NCI-H2171 (cell line): Measurements from ENCODE around the gene LIN54.
"Not testable (repeated sequence)": the region's sequence is repeated elsewhere in the genome, so short reads cannot be mapped to it uniquely, and the experiment has no call there.

Experiments
- DNase-seq: peaks from one replicate; lab custom pipeline; 2025; lab: John Stamatoyannopoulos, UW

Gene LIN54

DNA sequence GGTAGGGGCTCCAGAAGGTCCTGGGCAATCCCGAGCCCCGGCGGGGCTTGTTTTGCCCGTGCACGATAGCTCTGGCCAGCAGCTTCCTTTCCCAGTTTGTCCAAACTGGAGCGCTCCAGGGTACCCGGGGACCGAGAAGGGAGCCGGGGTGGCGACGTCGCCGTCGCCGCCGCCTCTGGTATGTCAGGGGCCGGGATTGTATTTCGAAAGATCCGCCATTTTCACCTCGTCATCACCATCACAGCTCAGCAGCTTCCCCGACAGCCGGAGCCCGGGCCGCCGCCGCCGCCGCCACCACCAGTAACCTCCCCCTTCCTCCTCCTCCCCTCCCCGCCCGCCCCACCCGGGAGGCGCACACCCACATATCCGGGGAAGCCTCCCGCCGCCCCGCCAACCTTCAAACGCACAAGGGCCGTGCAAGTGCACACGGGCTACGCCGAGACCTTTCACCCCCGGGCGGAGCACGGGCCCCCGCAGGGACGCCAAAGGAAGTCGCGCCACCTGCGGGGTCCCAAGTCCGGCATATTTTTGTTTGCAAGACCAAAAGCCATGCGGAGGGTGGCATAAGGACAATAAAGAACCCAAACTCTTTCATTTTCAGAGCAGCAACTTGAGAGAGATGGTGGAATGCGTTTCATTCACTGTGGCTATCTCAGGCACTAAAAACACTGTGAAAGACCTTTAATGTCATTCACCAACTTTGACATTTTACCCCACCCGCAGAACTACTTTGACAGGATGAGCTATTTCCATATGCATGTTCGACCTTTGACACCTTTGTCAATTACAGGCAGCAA is at the start of gene LIN54:
LIN54 (minus strand) TSS at position 302 of the 797 bp plus-strand sequence. CDS start 25,979 bp downstream, outside the sequence.
- peak; percentile 30 for DNase-seq

GRCh38 chr4:83054928-83055327 is 44.3 kb upstream of the LIN54 start:
- DNase-seq, result no peak

GRCh38 chr4:83048781-83049180 is 38.2 kb upstream of the LIN54 start:
- DNase-seq, result not testable (repeated sequence)

DNA sequence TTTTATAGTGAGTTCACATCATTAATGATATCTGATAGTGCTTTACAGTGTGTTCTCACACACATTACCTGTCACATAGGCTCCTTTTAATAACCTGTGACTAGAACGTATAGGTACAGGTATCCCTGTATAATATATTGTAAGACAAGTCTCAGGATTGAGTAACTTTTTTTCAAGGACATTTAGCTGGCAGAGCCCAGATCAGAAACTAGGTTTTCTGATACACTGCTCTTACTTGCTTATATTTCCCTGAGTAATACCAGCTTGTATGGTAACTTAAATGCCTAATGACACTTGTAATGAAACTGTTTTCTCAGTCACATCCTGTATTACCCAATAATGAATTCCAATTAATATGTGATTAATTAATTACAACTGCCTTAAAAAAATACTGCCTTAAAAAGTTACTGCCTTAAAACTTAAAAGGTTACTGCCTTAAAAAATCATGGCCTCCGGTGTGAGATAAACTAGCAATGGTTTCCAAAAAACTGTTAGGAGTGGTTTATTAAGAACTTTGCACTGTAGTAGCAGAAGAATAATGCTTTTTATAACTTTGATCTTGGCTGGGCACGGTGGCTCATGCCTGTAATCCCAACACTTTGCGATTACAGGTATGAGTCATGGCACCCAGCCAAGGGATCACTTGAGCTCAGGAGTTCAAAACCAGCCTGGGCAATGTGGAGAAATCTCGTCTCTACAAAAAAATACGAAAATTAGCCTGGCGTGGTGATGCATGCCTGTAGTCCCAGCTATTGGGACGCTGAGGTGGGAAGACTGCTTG is 36.3 kb upstream of the LIN54 start:
- no peak for DNase-seq

GRCh38 chr4:83043801-83044407 is 33.3 kb upstream of the LIN54 start:
- DNase-seq, result no peak

DNA sequence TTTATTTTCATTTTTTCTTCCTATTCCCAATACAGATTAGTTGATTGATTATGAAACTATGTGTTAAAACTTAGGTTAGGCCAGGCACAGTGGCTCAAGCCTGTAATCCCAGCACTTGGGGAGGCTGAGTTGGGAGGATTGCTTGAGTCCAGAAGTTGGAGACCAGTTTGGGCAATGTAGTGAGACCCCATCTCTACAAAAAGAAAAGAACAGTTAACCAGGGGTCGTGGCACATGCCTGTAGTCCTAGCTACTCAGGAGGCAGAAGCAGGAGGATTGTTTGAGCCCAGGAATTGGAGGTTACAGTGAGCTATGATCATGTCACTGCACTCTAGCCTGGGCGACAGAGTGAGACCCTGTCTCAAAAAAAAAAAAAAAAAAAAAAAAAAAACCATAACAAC is 32.5 kb upstream of the LIN54 start:
- not testable (repeated sequence) for DNase-seq

DNA sequence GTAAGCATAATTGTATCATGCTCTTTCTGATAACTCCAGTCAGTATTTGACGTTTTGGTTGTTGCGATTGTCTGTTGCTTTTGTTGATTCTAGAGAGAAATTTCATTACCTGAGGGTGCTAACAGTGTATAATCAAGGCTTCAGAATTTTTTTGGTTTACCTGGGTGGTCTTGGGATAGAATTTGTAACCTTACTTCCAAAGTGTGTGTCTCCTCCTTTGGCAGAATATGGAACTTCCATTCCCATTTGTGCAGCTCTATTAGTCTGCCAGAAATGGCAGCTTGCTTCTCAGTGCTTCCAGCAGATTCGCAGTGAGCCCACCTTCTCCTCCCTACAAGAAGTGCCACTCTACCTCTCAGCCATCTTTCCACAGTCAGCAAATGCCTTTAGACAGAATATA is 29.6 kb upstream of the LIN54 start:
- DNase-seq, result no peak

- DNase-seq, result no peak
Measured at GRCh38 chr4:83036991-83037665, 26.5 kb upstream of the LIN54 start.

DNA sequence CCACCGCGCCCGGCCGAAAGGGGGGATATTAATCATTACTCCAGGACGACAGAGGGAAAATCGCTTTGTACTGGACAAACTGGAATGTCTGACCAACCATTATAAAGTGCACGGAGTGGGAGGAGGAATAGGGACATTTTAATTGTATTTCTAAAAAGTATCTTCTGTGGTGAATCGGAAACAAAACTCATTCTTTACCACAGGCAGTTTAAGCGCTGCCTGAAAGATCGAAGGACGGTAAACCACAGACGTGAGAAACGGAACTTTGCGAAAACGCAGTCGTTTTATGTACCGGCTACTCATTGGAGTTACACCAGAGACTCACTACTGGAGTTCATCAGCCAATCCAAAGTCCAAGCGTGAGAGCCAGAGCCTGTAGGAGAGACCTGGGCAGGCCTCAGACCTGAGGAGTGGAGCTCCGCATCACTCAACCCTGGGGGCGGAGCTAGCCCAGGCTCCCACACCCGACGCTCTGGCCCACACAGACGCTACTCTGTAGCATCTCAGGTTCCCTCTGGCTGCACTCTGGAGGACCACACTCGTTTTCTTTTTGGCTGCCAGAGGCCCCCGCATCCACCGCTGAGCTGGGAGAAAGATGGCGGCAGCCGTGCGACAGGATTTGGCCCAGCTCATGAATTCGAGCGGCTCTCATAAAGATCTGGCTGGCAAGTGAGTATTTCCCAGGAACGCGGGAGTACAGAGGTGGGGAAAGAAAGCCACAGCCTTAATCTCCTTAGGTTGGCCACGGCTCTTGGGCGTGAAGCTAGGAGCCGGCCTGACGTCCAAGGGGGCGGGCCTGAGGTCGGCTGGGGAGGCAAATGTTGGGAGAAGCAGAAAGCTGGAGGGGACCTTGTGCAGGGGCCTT is 24.2 kb upstream of the LIN54 start, which contains the start of gene COPS4:
COPS4 (plus strand) TSS at position 554 of the 865 bp plus-strand sequence; CDS start at position 596, 42 bp downstream.
- peak; percentile 89 for DNase-seq

- DNase-seq, result no peak
Measured at GRCh38 chr4:83029688-83030087, 19.1 kb upstream of the LIN54 start.

DNA sequence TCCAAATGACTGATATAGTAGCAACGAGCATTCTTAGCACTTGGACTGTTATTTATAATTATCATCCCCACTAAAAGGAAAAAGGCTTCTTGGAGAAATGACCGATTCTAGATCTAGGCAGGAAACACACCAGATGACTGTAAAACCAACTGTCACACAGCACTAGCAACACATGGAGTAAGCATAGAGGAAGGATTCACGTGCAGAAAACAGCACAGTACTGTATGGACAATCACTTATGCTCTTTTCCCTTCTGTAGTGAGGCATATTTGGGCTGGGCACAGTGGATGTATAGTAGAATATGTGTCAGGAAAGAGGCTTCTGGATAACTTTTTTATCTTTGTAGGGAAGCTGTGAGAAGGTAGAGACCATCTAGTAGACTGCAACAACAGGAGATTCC is 18.4 kb upstream of the LIN54 start:
- DNase-seq, result no peak

- no peak for DNase-seq
Measured at GRCh38 chr4:83025563-83025962, 14.9 kb upstream of the LIN54 start.

DNA sequence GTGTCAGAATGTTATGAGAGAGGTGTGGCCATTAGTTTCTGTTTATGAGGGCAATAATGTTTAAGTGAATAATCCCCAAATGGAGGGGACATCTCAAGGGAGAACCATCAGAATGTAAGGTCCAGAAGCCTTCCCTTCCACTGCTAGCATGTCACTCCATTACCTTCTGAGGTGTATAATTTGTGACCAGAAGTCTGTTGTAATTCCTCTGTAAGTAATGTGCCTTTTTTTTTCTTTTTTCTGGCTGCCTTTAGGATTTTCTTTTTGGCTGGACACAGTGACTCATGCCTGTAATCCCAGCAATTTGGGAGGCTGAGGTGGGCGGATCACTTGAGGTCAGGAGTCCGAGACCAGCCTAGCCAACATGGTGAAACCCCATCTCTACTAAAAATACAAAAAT is 13.6 kb upstream of the LIN54 start:
- no peak for DNase-seq

DNA sequence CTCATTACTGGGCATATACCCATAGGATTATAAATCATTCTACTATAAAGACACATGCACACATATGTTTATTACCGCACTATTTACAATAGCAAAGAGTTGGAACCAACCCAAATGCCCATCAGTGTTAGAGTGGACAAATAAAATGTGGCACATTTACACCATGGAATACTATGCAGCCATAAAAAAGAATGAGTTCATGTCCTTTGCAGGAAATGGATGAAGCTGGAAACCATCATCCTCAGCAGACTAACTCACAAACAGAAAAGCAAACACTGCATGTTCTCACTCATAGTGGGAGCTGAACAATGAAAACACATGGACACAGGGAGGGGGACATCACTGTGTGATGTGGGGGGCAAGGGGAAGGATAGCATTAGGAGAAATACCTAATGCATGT is 13.0 kb upstream of the LIN54 start:
- DNase-seq, result not testable (repeated sequence)

DNA sequence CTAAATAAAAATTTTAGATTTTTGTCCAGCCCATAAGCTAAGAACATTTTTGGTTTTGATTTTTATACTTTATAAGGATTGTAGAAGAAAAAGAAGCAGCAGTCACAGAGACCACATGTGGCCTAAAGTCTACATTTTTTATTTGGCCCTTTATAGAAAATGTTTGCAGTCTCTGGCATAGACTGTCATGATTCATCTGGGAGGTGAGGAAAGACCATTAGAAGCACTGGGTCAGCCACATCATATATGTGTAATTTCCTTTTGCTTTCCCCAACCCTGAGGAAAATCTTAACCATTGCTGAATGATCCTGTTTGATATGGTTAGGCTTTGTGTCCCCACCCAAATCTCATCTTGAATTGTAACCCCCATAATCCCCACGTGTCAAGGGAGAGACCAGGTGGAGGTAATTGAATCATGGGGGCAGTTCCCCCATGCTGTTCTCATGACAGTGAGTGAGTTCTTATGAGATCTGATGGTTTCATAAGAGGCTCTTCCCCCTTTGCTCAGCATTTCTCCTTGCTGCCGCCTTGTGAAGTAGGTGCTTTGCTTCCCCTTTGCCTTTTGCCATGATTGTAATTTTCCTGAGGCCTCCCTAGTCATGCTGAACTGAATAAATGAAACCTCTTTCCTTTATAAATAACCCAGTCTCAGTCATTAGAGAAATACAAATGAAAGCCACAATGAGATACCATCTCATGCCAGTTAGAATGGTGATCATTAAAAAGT is 12.3 kb upstream of the LIN54 start:
- no peak for DNase-seq

DNA sequence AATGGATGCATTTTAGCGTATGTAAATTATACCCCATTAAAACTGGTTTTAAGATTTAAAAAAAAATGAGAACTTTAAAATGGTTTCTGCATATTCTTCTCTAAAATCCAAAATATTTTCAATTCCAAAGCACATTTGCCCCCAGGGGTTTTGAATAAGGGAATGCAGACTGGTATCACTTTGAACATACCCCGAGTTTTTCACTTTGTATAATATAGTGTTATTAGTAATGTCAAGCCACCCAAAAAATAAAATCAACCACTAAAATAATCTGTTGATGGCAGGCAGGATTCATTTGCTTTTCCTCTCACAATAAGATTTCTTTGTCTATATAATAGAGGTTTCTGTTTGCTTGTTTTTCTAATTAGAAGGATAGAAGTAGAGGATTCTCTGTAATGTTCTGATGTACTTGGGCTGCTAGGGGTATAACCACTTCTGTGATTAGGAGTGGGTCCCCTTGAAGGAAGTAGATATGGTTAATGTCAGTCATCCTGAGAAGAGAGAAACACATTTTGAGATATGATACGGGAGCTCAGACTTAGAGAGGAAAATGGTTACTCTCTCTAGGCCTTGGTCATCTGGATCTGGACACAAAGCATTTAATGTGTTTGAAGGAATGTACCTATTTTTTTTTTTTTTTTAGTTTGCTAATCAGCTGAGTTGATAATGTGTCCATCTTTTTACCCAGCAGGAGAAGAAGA is 9.3 kb upstream of the LIN54 start:
- DNase-seq, result no peak

- DNase-seq, result no peak
Measured at GRCh38 chr4:83013902-83014301, 3.3 kb upstream of the LIN54 start.

DNA sequence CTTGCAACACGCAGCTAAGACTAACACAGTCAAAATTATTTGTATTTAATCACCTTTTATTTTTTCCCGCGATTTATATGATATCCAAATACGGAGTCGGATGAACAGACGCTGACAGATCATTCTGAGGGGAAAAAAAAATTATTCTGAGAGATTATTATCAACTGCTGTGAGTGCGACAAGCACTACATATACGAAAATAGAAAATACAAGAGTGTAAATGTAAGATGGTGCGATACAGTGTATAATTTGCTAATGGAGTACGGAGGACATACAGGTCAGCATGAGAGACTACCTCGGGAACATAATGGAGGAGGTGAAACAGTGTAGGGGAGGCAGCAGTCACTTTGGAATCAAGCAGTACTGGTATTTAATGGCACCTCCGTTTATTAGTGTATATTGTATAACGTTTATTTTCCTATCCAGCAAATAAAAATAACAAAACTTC is 2.8 kb upstream of the LIN54 start:
- DNase-seq, result no peak

- peak; percentile 89 for DNase-seq
Measured at GRCh38 chr4:83012687-83013419, 2.2 kb upstream of the LIN54 start.
